HG03139 (cell line): ENCODE data around the gene GTF2F2.

Experiments used
- ATAC-seq: cut with Tn5 transposase; IDR thresholded peaks from one replicate; pipeline ENCODE4 v1.9.1; 2021; ENCODE audit not compliant: unreplicated experiment

Gene GTF2F2

GRCh38 chr13:45332036-45332830 lies 211.9 kb downstream of the GTF2F2 start:
- no peak for ATAC-seq

GRCh38 chr13:45332831-45333219 lies 212.5 kb downstream of the GTF2F2 start:
- ATAC-seq = no peak

GRCh38 chr13:45333251-45333976 lies 213.1 kb downstream of the GTF2F2 start:
- no peak for ATAC-seq
